Adrenal gland (tissue), 12 donors: ENCODE data around the gene THSD4. TPM values are rescaled to one million over a fixed set of nuclear protein-coding genes. Genes with fewer than 3 reads are reported as not detected.

ENCODE experiments used
- DNase-seq, 7 donors: peaks; one replicate each; pipeline ENCODE4 v3.0.0-alpha.2; 2019 to 2020
- H3K27ac ChIP-seq, 5 donors: fragments of 200-600 bp; sonication (generic) in 4 of 5; 1 replicate in 3 of 5; 2 replicates in 2 of 5; pipeline versions ENCODE4 v1.5.1 to v1.8.0; 2016 to 2020; ENCODE audit warnings: mild to moderate bottlenecking in 1 of 5
- H3K27me3 ChIP-seq: fragments of 200-600 bp; 2 replicates; pipeline ENCODE4 v1.8.0; 2021
- H3K36me3 ChIP-seq, 2 donors: fragments of 200-600 bp; replicated peaks in 1 of 2; 1 replicate in 1 of 2; 2 replicates in 1 of 2; pipeline versions ENCODE4 v1.5.1 to v1.8.0; 2018 to 2022
- H3K4me1 ChIP-seq, 2 donors: fragments of 200-600 bp; replicated peaks in 1 of 2; 1 replicate in 1 of 2; 2 replicates in 1 of 2; pipeline versions ENCODE4 v1.5.1 to v1.8.0; 2018 to 2021
- H3K4me3 ChIP-seq, 4 donors: fragments of 200-600 bp; sonication (generic) in 3 of 4; one replicate each; pipeline ENCODE4 v1.5.1; 2016 to 2018
- H3K9me3 ChIP-seq, 3 donors: fragments of 200-600 bp; sonication (generic) in 1 of 3; replicated peaks in 1 of 3; 1 replicate in 2 of 3; 2 replicates in 1 of 3; pipeline versions ENCODE4 v1.5.1 to v1.8.0; 2016 to 2021
- POLR2A ChIP-seq, 2 donors: fragments of 450-650 bp; IDR thresholded peaks; one replicate each; pipeline ENCODE4 v1.6.1; 2017; ENCODE audit warnings: antibody characterized with exemption in 2 of 2, mild to moderate bottlenecking in 2 of 2, moderate library complexity in 1 of 2
- WGBS, 4 donors: extraction: QIAGEN DNeasy Blood & Tissue Kit in 2 of 4; methylation state at CpG; one replicate each; pipeline versions ENCODE4 v1.1.5 to v1.1.7; 2013 to 2017; 5-methylcytosine and 5-hydroxymethylcytosine counted together
- intact Hi-C, 2 donors: fragments of 100-400 bp; cut with DNase I; formaldehyde crosslinking; loops; one replicate each; pipeline versions ENCODE4 v1.14.1 to v1.15.0; 2022 to 2023
- polyA plus RNA-seq, 3 donors: library from polyadenylated mRNA; stranded (reverse); fragments of 200-250 nt in 2 of 3; fragments of 350-450 nt in 1 of 3; fragmentation: Illumina TruSeq in 1 of 3; extraction: RNeasy Lipid Tissue Mini Kit (QIAGEN cat#74804) in 1 of 3; gene quantifications; one replicate each; pipeline ENCODE4 v1.2.3, GENCODE V29; 2013 to 2014
- total RNA-seq, 9 donors: library from RNA; depleted of rRNA in 4 of 9; stranded (reverse); fragments of >200 nt in 4 of 9; fragments of 120-200 nt in 1 of 9; fragmentation: NEBNext Ultra II Directional in 1 of 9; extraction: Animal tissue kit (Norgen Biotek cat#: 25700) in 1 of 9; gene quantifications; one replicate each; pipeline versions ENCODE4 v1.1.0 to v1.2.4, GENCODE V29; 2013 to 2023
- TF ChIP-seq, protein P1 (sequence below), 6 experiments: fragments of 450-650 bp in 4 of 6; fragments of 200-600 bp in 2 of 6; sonication (generic) in 1 of 6; IDR thresholded peaks; 1 replicate in 5 of 6; 2 replicates in 1 of 6; pipeline versions ENCODE4 v1.5.1 to v1.8.0; 2016 to 2021; ENCODE audit warnings: antibody characterized with exemption in 6 of 6, mild to moderate bottlenecking in 2 of 6, moderate library complexity in 1 of 6
- donor health status: healthy with polysubstance abuse.
- donor health status: Bipolar disorder and iron deficiency.
- donor health status: DM: yes; HTN: yes; CAD: no.
- donor health status: DM: no; HTN: no; CAD: no.
- donor health status: DM: no; HTN: no; CAD: no.
- donor health status: DM: yes; HTN: yes; CAD: no.

THSD4 gene
- total and polyA plus RNA-seq, 12 donors: 5.3 to 53.2 (median 23.2) TPM

DNA sequence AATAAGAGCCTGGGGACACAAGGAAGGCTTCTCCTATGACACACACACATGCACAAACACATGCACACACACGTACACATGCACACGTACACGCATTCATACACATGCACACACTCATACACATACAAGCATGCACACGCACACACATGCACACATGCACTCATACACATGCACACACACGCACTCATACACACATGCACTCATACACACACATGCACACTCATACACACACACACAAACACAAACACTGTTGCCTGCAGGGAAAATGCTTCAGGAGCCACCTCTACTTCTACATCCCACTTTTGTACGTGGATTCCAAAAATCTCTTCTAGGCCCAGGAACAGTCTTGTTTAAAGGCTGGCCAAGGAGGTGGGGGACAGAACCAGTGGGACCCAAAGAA lies 674.3 kb downstream of the THSD4 start:
- H3K4me1 ChIP-seq: no peaks in the 10 kb centered on the region
- no peaks in the 10 kb centered on the region for H3K27me3 ChIP-seq
- H3K27ac ChIP-seq: no peak overlapping the region
- H3K36me3 ChIP-seq: no peaks in the 10 kb centered on the region
- no peaks in the 10 kb centered on the region for H3K9me3 ChIP-seq
- 87 to 96% (median 89%) methylated on average over 6 of the region's 6 CpGs for WGBS, 4 donors
- intact Hi-C loops: no loop called here
- no peak overlapping the region for H3K4me3 ChIP-seq
- no peak for DNase-seq
- TF ChIP-seq POLR2A (IDR thresholded peaks at IDR 0.05): no peak
- TF ChIP-seq, protein P1, sequence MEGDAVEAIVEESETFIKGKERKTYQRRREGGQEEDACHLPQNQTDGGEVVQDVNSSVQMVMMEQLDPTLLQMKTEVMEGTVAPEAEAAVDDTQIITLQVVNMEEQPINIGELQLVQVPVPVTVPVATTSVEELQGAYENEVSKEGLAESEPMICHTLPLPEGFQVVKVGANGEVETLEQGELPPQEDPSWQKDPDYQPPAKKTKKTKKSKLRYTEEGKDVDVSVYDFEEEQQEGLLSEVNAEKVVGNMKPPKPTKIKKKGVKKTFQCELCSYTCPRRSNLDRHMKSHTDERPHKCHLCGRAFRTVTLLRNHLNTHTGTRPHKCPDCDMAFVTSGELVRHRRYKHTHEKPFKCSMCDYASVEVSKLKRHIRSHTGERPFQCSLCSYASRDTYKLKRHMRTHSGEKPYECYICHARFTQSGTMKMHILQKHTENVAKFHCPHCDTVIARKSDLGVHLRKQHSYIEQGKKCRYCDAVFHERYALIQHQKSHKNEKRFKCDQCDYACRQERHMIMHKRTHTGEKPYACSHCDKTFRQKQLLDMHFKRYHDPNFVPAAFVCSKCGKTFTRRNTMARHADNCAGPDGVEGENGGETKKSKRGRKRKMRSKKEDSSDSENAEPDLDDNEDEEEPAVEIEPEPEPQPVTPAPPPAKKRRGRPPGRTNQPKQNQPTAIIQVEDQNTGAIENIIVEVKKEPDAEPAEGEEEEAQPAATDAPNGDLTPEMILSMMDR (IDR thresholded peaks at IDR 0.05): no peak

DNA sequence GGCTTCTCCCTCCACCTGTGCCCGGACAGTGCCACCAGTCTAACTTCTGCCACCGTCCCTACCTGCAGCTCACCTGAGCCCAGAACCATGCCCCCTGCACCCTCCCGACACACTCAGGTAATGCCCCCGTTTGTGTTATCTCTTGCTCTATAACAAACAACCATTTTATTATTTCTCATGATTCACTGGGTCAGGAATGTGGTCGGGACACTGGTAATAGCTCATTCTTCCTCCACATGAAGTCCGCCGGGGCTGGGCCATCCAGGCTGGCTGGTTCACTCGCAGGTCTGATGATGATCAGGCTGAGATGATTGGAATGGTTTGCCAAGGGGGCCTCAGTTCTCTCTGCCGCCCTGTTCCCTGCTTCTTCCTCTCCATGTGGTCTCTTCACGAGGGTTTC lies 674.8 kb downstream of the THSD4 start:
- Histone ChIP-seq H3K4me1 (no peaks in the 10 kb centered on the region), H3K36me3 (no peaks in the 10 kb centered on the region), H3K9me3 (no peaks in the 10 kb centered on the region), H3K4me3 (no peak overlapping the region), H3K27me3 (no peaks in the 10 kb centered on the region), H3K27ac (no peak overlapping the region)
- 79 to 87% (median 85%) methylated on average over 10 of the region's 10 CpGs for WGBS, 4 donors
- intact Hi-C loops: no loop called here
- no peak for TF ChIP-seq POLR2A (IDR thresholded peaks at IDR 0.05)
- TF ChIP-seq, protein P1 (IDR thresholded peaks at IDR 0.05): no peak
- DNase-seq: no peak

DNA sequence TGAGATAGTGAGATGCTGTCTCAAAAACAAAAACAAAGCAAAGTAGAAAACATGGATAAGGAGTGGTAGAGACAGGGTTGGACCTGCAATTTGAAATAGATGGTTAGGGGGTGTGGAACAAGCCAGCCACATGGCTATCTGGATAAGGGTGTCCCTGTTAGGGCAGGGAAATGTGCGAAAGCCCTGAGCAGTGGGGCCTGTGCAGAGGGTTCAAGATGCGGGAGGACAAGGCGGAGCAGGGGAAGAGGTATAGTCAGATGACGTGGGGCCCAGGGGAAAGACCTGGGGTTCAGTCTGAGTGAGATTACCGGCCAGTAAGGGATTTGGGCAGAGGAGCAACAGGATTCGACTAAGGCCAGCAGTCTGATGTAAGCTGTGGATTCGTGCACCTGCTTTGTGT lies 676.7 kb downstream of the THSD4 start:
- Histone ChIP-seq H3K27me3 (no peaks in the 10 kb centered on the region), H3K36me3 (no peaks in the 10 kb centered on the region), H3K9me3 (no peaks in the 10 kb centered on the region), H3K4me3 (no peak overlapping the region), H3K27ac (no peak overlapping the region), H3K4me1 (no peaks in the 10 kb centered on the region)
- 86 to 96% (median 94%) methylated on average over 7 of the region's 7 CpGs for WGBS, 4 donors
- DNase-seq: peak in 1 of 7 donors; percentile 7
- TF ChIP-seq POLR2A (IDR thresholded peaks at IDR 0.05): no peak
- TF ChIP-seq, protein P1 (IDR thresholded peaks at IDR 0.05): no peak
- intact Hi-C loops: no loop called here

DNA sequence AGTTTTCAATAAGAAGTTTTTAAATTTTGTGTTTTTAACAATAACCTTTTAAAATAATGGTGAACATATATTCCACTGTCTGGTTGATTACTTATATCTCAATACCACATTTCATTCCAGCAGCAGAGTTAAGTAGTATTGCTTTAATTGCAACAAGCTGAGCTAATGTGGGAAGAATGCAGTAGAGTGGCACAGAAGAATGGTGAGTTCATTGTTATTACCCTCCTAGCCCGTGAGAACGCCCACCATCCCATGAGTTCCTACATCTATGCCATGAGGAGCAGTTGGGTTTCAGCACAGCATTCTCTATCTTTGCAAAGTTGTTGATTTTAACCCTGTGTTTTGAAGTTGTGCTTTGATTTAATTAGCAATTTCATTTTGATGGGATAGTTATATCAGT lies 677.2 kb downstream of the THSD4 start:
- Histone ChIP-seq H3K27me3 (no peaks in the 10 kb centered on the region), H3K36me3 (no peaks in the 10 kb centered on the region), H3K9me3 (no peaks in the 10 kb centered on the region), H3K4me1 (no peaks in the 10 kb centered on the region), H3K27ac (no peak overlapping the region), H3K4me3 (no peak overlapping the region)
- DNase-seq: no peak
- WGBS, 4 donors: 62 to 93% (median 80%) methylated on average over 2 of the region's 2 CpGs
- intact Hi-C loops: no loop called here
- TF ChIP-seq POLR2A (IDR thresholded peaks at IDR 0.05): no peak
- TF ChIP-seq, protein P1 (IDR thresholded peaks at IDR 0.05): no peak
